GM19043 (cell line): ENCODE measurements around the gene SLC9A7.
A peak's percentile ranks its signal among the peaks of the same experiment; 100 is the strongest.
"Not testable (repeated sequence)": the region's sequence is repeated elsewhere in the genome, so short reads cannot be mapped to it uniquely, and the experiment has no call there.

Source experiments
- ATAC-seq: cut with Tn5 transposase; IDR thresholded peaks from one replicate; pipeline ENCODE4 v1.9.1; 2021; ENCODE audit warnings: low read depth; ENCODE audit not compliant: unreplicated experiment

Gene SLC9A7

GRCh38 chrX:46754586-46755061, 4.3 kb downstream of the SLC9A7 start:
- no peak for ATAC-seq

GRCh38 chrX:46754036-46754435, 4.9 kb downstream of the SLC9A7 start:
- no peak for ATAC-seq

- no peak for ATAC-seq
Measured at GRCh38 chrX:46750889-46751288, 8.0 kb downstream of the SLC9A7 start.

DNA sequence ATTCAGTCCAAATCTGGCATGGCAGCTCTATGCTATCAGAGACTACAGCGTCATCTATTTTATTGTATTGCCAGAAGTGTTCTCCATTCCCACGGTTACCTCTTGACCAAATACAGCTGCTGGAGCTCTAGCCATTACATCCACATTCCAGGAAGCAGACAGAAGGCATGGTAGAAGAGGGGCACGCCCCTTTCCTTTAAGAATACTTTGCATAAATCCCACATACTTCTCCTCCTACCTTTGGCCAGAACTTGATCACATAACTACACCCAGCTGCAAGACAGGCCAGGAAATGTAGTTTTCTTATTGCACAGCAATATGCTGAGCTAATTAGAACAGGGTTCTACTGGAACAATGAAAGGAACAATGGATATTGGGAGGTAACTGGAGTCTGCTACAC, 14.9 kb downstream of the SLC9A7 start:
- ATAC-seq, result no peak

DNA sequence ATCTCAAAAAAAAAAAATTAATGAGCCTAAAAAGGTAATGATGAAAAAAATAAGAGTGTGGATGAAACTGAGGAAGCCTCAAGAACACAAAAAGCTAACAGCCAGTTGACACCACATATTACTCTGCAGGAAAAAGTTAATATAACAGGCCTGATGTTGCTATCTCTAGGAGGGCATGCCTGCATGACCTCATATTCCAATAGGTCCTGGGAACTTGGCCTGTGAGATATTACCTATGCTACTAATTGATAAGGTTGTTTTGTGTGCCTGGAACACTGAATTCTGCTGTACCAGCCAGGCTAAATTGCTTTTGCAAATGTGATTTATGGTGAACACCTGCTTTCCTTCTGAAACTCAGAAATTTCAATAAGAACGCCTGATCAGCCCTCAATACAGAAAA, 15.9 kb downstream of the SLC9A7 start:
- no peak for ATAC-seq

- ATAC-seq, result no peak
Measured at GRCh38 chrX:46739736-46740135, 19.2 kb downstream of the SLC9A7 start.

DNA sequence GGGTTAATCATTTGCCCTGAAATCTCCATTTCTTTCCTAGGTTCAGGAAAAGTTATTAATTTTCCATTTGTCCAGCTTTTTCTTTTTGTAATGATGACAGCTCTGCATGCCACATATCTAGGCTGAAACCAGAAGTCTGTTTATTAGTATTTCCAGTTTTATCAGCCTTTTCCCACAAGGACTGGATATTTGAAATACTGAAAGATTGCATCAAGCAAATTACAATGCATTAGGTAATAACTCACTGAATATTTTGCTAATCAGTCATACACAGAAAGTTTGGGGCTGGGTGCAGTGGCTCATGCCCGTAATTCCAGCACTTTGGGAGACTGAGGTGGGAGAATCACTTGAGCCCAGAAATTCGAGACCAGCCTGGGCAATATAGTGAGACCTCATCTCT, 21.5 kb downstream of the SLC9A7 start:
- ATAC-seq, result no peak

DNA sequence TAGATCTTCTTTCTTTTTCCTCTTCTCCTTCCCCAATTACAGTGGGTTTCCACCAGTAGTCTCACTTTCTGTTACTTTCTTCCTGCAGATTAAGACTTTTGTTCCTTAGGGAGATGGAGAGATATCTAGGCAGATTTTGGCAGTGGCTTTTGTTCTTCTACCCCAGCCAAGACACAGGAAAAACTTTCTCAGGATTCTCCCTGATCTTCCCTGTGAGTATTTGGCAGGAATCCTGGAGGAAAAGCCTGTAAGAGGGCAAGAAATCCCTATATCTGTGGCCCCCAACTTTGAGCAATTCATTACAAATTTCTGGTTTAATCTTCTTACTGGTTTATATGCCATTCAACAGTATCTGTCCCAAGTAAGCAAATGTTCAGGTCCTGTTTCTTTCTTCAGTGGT, 21.9 kb downstream of the SLC9A7 start:
- ATAC-seq, result no peak

GRCh38 chrX:46735622-46736021, 23.3 kb downstream of the SLC9A7 start:
- ATAC-seq, result no peak

DNA sequence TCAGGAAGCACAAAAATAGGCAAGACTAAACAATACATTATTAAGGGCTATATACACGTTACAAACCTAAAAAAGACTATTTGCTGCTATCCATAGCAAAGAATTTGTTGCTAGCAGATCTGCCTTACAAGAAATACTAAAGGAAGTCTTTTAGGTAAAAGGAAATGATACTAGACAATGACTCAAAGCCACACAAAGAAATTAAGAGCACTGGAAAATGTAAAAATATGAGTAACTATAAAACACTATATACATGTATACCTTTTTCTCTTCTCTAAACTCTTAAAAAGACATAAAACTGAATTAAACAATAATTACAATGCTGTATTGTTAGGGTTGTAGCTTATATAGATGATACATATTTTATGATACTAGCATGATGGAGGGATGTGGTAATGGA, 25.7 kb downstream of the SLC9A7 start:
- ATAC-seq, result no peak

GRCh38 chrX:46730765-46731164, 28.2 kb downstream of the SLC9A7 start:
- no peak for ATAC-seq

- ATAC-seq, result no peak
Measured at GRCh38 chrX:46727441-46727840, 31.5 kb downstream of the SLC9A7 start.

GRCh38 chrX:46723569-46723927, 35.4 kb downstream of the SLC9A7 start:
- ATAC-seq, result not testable (repeated sequence)

GRCh38 chrX:46722742-46723568, 36.0 kb downstream of the SLC9A7 start:
- ATAC-seq, result no peak

DNA sequence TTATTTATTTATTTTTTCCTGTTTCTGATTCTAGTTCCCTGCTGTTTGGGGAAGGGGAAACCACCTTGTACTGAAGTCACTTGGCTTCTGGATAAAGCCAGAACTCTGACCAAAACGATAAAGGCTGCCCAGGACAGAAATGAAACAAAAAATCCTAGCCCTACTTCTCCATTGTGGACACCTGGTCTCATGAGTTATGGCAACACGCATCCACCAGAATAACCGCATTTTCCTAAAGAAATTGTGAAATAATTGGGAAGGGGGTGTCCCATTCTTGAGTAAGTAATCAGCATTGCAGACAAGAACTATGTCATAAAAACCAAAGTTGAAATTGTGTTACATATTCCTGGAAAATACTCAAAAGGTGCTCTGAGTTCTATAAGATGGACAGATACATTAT, 42.1 kb downstream of the SLC9A7 start:
- no peak for ATAC-seq

- no peak for ATAC-seq
Measured at GRCh38 chrX:46715997-46716396, 42.9 kb downstream of the SLC9A7 start.

DNA sequence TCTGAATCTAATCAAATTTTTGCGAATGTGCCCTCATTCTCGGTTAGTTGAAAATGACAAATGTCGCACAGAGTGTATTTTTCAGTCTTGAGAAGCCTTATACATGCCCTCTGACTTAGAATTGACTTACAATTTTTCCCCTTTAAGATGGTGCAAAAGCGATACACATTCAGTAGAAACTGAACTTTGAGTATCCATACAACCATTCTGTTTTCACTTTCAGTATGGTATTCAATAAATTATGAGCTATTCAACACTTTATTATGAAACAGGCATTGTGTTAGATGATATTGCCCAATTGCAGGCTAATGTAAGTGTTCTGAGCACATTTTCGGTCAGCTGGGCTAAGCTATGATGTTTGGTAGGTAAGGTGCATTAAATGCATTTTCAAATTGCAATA, 43.4 kb downstream of the SLC9A7 start:
- no peak for ATAC-seq

DNA sequence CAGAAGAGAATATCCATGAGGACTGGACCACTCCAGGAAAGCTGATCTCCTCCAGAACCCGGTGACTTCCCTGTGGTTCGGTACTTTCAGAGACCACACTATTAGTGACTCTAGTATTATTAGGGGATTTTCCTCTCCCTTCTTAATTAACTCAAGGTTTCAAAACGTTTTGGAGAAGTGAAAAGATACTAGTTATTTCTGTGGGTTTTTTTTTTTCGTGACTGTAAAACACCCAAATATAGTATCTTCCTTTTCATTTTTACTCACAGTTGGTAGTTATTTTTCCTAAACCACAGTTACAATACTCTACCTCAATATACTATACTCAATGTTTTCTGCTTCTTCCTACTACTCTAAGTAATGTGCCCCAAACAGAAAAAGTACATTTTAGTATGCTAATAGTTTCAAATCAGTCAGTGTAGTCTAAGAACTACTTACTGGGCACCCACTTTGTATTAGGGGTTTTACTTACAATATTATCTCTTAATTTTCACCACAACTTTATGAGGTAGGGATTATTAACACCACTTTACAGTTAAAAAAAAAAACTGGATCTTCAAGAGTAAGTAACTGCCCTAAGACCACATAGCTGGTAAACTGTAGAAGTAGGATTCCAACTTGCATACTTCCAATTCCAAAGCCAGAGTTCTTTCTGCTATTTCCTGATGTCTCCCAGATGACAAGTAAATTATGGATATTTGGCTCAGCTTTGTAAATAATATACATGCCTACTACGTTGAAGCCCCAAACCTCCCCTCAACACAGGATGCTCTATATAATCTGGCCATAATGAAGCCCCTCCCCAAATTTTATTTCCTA, 45.0 kb downstream of the SLC9A7 start:
- peak; percentile 54 for ATAC-seq

- ATAC-seq, result no peak
Measured at GRCh38 chrX:46712764-46713163, 46.2 kb downstream of the SLC9A7 start.

GRCh38 chrX:46710927-46711623, 47.8 kb downstream of the SLC9A7 start:
- no peak for ATAC-seq

DNA sequence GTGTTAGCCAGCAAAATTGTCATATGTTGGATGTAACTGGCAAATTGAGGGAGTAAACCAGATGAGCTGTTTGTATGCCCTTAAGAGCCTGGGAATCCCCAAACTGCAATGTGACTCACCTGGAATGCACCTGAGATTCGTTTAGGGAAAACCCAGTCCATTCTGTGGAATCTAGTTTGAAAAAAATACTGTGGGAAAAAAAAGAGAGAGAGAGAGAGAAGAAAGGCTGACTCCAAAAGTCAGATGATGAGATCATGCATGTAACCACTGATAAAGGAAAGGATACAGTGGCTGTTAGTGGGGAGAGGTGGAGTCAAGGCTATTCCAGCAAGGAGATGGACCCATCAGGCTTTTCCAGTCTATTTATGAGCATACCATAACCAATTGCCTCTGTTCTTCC, 48.5 kb downstream of the SLC9A7 start:
- ATAC-seq, result no peak
